Smooth muscle cell (in vitro differentiated cells): ENCODE data around the gene SMARCB1. TPM values are rescaled to one million over a fixed set of nuclear protein-coding genes. Genes with fewer than 3 reads are reported as not detected.

Experiments
- DNase-seq: peaks from one replicate; lab custom pipeline; 2025; ENCODE audit not compliant: unreplicated experiment; lab: John Stamatoyannopoulos, UW
- H2AFZ ChIP-seq: fragments of 200-600 bp; sonication (generic); 2 replicates; pipeline ENCODE4 v1.6.0; 2016; ENCODE audit warnings: antibody characterized with exemption, low read depth, mild to moderate bottlenecking
- H3F3A ChIP-seq: fragments of 200-600 bp; sonication (generic); 2 replicates; pipeline ENCODE4 v1.6.0; 2017; ENCODE audit warnings: antibody characterized with exemption, low read depth
- H3K27ac ChIP-seq: fragments of 200-600 bp; sonication (generic); 2 replicates; pipeline ENCODE4 v1.5.1; 2016; ENCODE audit warnings: low read depth, mild to moderate bottlenecking
- H3K27me3 ChIP-seq: fragments of 200-600 bp; sonication (generic); 2 replicates; pipeline ENCODE4 v1.6.1; 2016; ENCODE audit warnings: low read depth, mild to moderate bottlenecking
- H3K36me3 ChIP-seq: fragments of 200-600 bp; sonication (generic); 2 replicates; pipeline ENCODE4 v1.5.1; 2016; ENCODE audit warnings: low read depth
- H3K4me1 ChIP-seq: fragments of 200-600 bp; sonication (generic); 2 replicates; pipeline ENCODE4 v1.5.1; 2016; ENCODE audit warnings: low read depth
- H3K4me2 ChIP-seq: fragments of 200-600 bp; sonication (generic); 2 replicates; pipeline ENCODE4 v1.6.0; 2016; ENCODE audit warnings: mild to moderate bottlenecking
- H3K4me3 ChIP-seq: fragments of 200-600 bp; sonication (generic); 2 replicates; pipeline ENCODE4 v1.5.1; 2016; ENCODE audit warnings: mild to moderate bottlenecking
- H3K79me2 ChIP-seq: fragments of 200-600 bp; sonication (generic); 2 replicates; pipeline ENCODE4 v1.6.0; 2016; ENCODE audit warnings: low read depth, mild to moderate bottlenecking
- H3K9ac ChIP-seq: fragments of 200-600 bp; sonication (generic); 2 replicates; pipeline ENCODE4 v1.6.0; 2016; ENCODE audit warnings: low read depth
- H3K9me3 ChIP-seq: fragments of 200-600 bp; sonication (generic); replicated peaks from 2 replicates; pipeline ENCODE4 v1.5.1; 2016; ENCODE audit warnings: low read depth
- H4K20me1 ChIP-seq: fragments of 200-600 bp; sonication (generic); 2 replicates; pipeline ENCODE4 v1.6.0; 2016; ENCODE audit warnings: low read depth
- WGBS: methylation state at CpG from one replicate; pipeline ENCODE4 v1.1.7; 2016; ENCODE audit warnings: low lambda C conversion rate; 5-methylcytosine and 5-hydroxymethylcytosine counted together
- polyA plus RNA-seq: library from polyadenylated mRNA; unstranded; fragments of >200 nt; fragmentation: Nextera tagmentation; extraction: Ambion mirVana; gene quantifications from 2 replicates; pipeline ENCODE4 v1.2.1, GENCODE V29; 2016
- total RNA-seq: library from RNA; depleted of rRNA; stranded (reverse); fragments of >200 nt; gene quantifications from 2 replicates; pipeline ENCODE4 v1.2.3, GENCODE V29; 2014
- TF ChIP-seq, protein P1 (sequence below): fragments of 200-600 bp; sonication (generic); IDR thresholded peaks from 2 replicates; pipeline ENCODE4 v1.5.1; 2017; ENCODE audit warnings: borderline replicate concordance, mild to moderate bottlenecking, antibody characterized with exemption; ENCODE audit not compliant: insufficient read depth, poor library complexity, severe bottlenecking

The SMARCB1 gene
- total and polyA plus RNA-seq, 2 experiments from 2014 or later, result 65.8 to 124 TPM

DNA sequence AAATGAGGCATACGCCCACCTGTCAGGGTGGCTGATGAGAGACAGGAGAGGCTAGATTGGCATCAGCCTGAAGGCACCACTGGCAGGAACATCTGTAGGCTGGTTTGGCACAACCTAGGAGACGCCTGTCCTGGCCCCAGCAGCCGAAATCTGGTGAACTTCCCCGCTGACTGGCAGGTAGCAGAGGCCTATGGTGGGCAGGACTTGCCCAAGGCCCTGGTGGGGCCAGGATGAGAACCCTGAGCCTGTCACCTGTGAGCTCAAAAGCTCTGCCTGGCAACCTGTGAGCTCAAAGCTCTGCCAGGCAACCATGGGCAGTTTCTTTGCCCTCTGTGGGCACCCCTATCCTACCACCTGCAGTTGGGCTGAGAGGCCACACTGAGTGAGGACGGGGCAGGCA lies 49.5 kb downstream of the SMARCB1 start:
- peaks cover 9% of the 10 kb centered on the region for H3K4me1 ChIP-seq
- no peaks in the 10 kb centered on the region for H3K27me3 ChIP-seq
- H3K9me3 ChIP-seq, result no peaks in the 10 kb centered on the region
- H3K4me2 ChIP-seq, result no peak overlapping the region
- no peak overlapping the region for H3K4me3 ChIP-seq
- H3K36me3 ChIP-seq, result no peaks in the 10 kb centered on the region
- TF ChIP-seq, protein P1, sequence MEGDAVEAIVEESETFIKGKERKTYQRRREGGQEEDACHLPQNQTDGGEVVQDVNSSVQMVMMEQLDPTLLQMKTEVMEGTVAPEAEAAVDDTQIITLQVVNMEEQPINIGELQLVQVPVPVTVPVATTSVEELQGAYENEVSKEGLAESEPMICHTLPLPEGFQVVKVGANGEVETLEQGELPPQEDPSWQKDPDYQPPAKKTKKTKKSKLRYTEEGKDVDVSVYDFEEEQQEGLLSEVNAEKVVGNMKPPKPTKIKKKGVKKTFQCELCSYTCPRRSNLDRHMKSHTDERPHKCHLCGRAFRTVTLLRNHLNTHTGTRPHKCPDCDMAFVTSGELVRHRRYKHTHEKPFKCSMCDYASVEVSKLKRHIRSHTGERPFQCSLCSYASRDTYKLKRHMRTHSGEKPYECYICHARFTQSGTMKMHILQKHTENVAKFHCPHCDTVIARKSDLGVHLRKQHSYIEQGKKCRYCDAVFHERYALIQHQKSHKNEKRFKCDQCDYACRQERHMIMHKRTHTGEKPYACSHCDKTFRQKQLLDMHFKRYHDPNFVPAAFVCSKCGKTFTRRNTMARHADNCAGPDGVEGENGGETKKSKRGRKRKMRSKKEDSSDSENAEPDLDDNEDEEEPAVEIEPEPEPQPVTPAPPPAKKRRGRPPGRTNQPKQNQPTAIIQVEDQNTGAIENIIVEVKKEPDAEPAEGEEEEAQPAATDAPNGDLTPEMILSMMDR, result no peak
- peaks cover 13% of the 10 kb centered on the region for H3F3A ChIP-seq
- WGBS, result 93% methylated on average over 4 of the region's 5 CpGs
- peaks cover 36% of the 10 kb centered on the region for H4K20me1 ChIP-seq
- no peak overlapping the region for H2AFZ ChIP-seq
- peaks cover 6% of the 10 kb centered on the region for H3K79me2 ChIP-seq
- DNase-seq, result no peak
- no peak overlapping the region for H3K27ac ChIP-seq
- H3K9ac ChIP-seq, result no peak overlapping the region

DNA sequence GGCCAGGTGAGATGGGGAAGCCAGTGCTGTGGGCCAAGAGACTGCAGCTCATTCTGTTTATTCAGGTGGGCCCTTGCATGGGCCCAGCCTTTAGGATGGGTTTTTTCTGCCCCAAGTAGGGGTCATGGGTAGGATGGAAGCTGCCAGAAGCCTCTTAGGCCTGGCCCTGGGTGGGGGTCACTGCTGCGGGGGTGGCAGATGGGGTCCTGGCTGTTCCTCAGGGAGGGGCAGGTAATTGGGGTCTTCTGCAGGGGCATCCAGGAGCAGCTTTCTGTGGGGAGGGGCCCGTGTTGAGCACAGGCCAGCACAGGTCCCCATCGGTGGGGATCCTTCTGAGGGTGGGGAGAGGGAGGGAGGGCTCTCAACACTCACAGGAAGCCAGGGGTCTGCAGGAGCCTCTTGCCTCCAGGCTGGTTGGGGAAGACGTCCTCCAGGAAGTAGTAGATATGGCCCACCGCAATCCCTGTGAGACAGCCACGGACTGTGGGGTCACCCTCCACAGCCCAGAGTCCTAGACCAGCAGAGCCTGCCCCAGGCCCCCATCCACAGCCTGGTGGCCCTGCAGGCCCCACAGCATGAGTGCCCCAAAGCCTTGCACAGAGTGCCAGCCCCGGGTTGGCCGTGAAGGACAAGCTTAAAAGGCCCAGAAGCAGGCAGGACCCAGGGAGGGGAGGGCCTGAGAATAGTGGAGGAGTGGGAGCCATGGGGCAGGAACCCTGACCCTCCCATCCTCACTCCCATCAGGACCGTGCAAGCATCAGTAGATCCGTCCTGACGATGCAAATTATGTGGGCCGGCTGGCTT lies 50.1 kb downstream of the SMARCB1 start:
- 87% methylated on average over 9 of the region's 12 CpGs for WGBS
- no peaks in the 10 kb centered on the region for H3K36me3 ChIP-seq

DNA sequence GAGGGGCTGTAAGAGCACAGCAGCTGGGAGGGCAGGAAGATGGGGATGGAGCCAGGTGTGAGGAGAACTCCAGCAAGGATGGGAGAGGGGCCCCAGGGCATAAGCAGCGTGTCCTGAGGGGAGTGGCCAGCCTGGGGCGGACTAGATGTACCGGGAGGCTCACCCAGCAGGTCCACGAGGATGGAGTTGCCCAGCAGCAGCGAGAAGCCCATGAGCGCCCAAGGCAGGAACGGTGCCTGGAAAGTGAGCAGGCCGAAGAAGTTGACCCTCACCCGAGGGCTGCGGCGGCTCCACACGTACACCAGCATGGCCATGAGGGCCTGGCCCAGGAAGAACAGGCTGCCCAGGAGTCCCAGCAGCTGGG lies 50.7 kb downstream of the SMARCB1 start:
- H3K27me3 ChIP-seq, result no peaks in the 10 kb centered on the region
- 95% methylated on average over 6 of the region's 12 CpGs for WGBS
- no peaks in the 10 kb centered on the region for H3K9me3 ChIP-seq
- H2AFZ ChIP-seq, result no peak overlapping the region
- peaks cover 9% of the 10 kb centered on the region for H3K4me1 ChIP-seq
- H3K9ac ChIP-seq, result no peak overlapping the region
- H3K27ac ChIP-seq, result no peak overlapping the region
- peaks cover 13% of the 10 kb centered on the region for H3F3A ChIP-seq
- no peak for DNase-seq
- H3K36me3 ChIP-seq, result no peaks in the 10 kb centered on the region
- H3K4me3 ChIP-seq, result no peak overlapping the region
- TF ChIP-seq, protein P1, result no peak
- H3K4me2 ChIP-seq, result no peak overlapping the region
- peaks cover 24% of the 10 kb centered on the region for H4K20me1 ChIP-seq
- H3K79me2 ChIP-seq, result no peaks in the 10 kb centered on the region

More for the DNA sequence above, 50.1 kb downstream of the SMARCB1 start:
- H4K20me1 ChIP-seq, result peaks cover 30% of the 10 kb centered on the region
- H3K27ac ChIP-seq, result no peak overlapping the region
- H3F3A ChIP-seq, result peaks cover 13% of the 10 kb centered on the region
- H3K27me3 ChIP-seq, result no peaks in the 10 kb centered on the region
- H3K9ac ChIP-seq, result no peak overlapping the region
- H3K4me2 ChIP-seq, result no peak overlapping the region
- H3K9me3 ChIP-seq, result no peaks in the 10 kb centered on the region
- H3K79me2 ChIP-seq, result peaks cover under 1% of the 10 kb centered on the region
- H3K4me1 ChIP-seq, result peaks cover 9% of the 10 kb centered on the region
- no peak overlapping the region for H3K4me3 ChIP-seq
- TF ChIP-seq, protein P1, result no peak
- DNase-seq, result no peak
- H2AFZ ChIP-seq, result no peak overlapping the region
